Left ventricle myocardium superior (tissue), 1 donor: ENCODE data around the gene TIGD6. TPM values are rescaled to one million over a fixed set of nuclear protein-coding genes. Genes with fewer than 3 reads are reported as not detected.
"Not testable (repeated sequence)": the region's sequence is repeated elsewhere in the genome, so short reads cannot be mapped to it uniquely, and the experiment has no call there.

Experiments used
- ATAC-seq: fragments of 200-7000 bp; cut with Tn5 transposase; one replicate; pipeline ENCODE4 v1.9.1; 2020; ENCODE audit warnings: mild to moderate bottlenecking, moderate library complexity
- DNase-seq: peaks from one replicate; pipeline ENCODE4 v3.0.0-alpha.2; 2020
- intact Hi-C: fragments of 100-400 bp; cut with micrococcal nuclease; formaldehyde crosslinking; loops from one replicate; pipeline ENCODE4 v1.11.0; 2022
- total RNA-seq: library from RNA; stranded (reverse); fragmentation: NEBNext Ultra II Directional; extraction: Animal tissue kit (Norgen Biotek cat#: 25700); gene quantifications from one replicate; pipeline ENCODE4 v1.2.1, GENCODE V29; 2021
- donor health status: DM: no; HTN: yes; CAD: no; lungs with severe emphysema.

TIGD6 gene
- total RNA-seq, 1 donor from 2014 or later, result 1.9 TPM

DNA sequence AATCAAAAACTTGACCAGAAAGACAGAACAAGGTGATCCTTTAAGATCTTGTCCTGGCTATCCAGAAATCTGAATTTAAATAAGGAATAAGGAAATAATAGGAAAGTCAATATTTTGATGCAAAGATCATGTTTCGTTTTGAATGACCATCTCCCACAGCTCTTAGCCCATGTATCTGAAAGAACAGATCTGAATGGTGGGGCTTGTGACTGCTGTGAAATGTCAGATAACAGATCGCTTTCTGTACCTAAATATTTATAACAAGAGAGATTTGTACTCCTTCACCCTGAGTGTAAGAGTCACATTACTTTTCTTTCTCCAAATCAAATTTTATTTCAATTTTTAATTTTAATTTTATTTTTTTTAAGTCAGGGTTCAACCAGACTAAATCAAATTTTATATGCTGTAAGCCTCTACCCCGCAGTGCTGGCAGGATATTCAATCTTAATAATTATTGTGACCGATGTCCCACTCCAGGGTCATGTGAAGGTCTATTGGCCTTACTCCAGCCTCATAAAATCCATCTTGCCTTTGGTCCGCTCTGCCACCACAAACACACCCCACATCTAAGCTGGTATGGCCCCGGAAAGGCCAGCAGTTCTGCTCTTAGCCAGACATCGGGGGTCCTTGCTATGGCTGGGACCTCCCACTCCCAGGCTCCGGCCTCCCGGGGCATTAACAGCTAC, 46.9 kb downstream of the TIGD6 start:
- ATAC-seq, result no peak
- DNase-seq, result no peak
- intact Hi-C loops, result no loop called here

- intact Hi-C loops, result no loop called here
- no peak for DNase-seq
- no peak for ATAC-seq
These were observed 49.2 kb downstream of the TIGD6 start for GRCh38 chr5:149951138-149951749.

DNA sequence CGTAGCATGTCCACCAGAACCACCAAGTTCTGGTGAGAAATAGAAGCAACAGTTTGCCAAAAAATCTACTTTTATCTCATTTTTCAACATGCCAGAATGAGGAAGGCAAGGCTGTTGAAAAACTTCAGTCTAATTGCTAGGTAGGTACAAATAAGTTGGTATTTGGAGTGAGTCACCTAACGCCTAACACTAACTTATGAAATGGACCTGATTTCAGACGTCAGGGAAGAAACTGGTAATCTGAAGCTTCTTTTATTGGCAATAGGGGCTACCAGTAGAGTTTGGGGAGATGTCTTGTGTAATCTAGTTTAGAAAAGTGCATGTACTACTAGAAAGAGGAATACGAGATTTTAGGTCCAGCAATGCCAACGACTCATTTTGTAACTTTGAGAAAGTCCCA, 51.5 kb downstream of the TIGD6 start:
- ATAC-seq (no peak), DNase-seq (no peak)
- intact Hi-C loops, result no loop called here

GRCh38 chr5:149946118-149946517, 54.3 kb downstream of the TIGD6 start:
- intact Hi-C loops, result no loop called here
- DNase-seq (no peak), ATAC-seq (no peak)

DNA sequence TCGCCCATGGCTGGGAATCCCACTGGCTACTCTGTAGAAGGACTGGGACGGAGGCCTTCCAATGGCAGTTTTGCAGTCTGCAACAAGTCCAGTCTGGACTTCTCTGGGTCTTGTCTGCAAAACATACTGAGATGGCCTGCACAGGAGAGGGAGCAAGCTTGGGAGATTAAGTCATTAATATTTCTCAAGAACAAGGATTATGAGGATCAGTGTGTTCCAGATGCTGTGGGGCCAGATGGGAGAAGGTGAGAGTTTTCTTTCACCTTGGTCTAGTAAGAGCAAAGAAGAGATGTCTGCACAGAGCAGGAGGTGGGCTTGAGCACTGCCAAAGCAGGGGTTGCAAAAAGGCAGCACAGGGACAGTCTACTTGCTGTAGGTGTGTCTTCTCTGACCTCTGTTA, 55.8 kb downstream of the TIGD6 start, which contains the start of gene PDE6A:
Gene PDE6A (minus strand): TSS at position 128 of the 400 bp plus-strand sequence. CDS start 120 bp downstream, at position 8.
- no peak for ATAC-seq
- DNase-seq, result no peak
- intact Hi-C loops, result no loop called here

DNA sequence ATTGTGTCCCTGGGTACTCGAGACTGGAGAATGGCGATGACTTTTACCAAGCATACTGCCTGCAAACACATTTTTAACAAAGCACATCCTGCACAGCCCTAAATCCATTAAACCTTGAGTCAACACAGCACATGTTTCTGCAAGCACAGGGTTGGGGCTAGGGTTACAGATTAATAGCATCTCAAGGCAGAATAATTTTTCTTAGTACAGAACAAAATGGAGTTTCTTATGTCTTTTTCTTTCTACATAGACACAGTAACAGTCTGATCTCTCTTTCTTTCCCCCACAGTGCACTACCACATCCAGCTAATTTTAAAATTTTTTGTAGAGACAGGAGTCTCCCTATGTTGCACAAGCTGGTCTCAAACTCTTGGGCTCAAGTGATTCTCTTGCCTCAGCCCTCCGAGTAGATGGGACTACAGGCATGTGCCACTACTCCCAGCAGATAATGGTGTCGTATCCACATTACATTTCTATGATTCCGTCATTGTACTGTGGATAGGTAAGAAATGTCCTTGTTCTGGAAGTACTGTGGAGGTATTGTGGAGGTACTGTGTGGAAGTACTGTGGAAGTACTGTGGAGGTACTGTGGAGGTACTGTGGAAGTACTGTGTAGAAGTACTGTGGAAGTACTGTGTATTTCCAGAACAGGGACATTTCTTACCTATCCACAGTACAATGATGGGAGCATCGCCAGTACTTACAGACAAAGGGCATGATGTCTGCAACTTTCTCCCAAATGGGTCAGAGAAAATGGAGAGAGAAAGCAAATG, 57.1 kb downstream of the TIGD6 start:
- ATAC-seq, DNase-seq, intact Hi-C loops: not testable (repeated sequence)

Other genes with a start within 250 kb of the TIGD6 start
- 0.05 TPM for gene PDE6A, start 55.9 kb downstream of the TIGD6 start, total RNA-seq
- 3.2 TPM for gene SLC26A2, start 39.9 kb downstream of the TIGD6 start, total RNA-seq
- gene HMGXB3, start 85 bp upstream of the TIGD6 start, total RNA-seq, result 14.2 TPM
- 20.1 TPM for gene CSF1R, start 85.9 kb upstream of the TIGD6 start, total RNA-seq
- gene PDGFRB, start 155.2 kb upstream of the TIGD6 start, total RNA-seq, result 47.8 TPM
- not detected for gene CDX1, start 166.1 kb upstream of the TIGD6 start, total RNA-seq
- not detected for gene SLC6A7, start 189.4 kb upstream of the TIGD6 start, total RNA-seq